DMS53 (cell line): ENCODE results near the gene TNNC2.
"Not testable (repeated sequence)": the region's sequence is repeated elsewhere in the genome, so short reads cannot be mapped to it uniquely, and the experiment has no call there.

Source experiments
- DNase-seq: peaks from one replicate; lab custom pipeline; 2025; lab: John Stamatoyannopoulos, UW

The TNNC2 gene

DNA sequence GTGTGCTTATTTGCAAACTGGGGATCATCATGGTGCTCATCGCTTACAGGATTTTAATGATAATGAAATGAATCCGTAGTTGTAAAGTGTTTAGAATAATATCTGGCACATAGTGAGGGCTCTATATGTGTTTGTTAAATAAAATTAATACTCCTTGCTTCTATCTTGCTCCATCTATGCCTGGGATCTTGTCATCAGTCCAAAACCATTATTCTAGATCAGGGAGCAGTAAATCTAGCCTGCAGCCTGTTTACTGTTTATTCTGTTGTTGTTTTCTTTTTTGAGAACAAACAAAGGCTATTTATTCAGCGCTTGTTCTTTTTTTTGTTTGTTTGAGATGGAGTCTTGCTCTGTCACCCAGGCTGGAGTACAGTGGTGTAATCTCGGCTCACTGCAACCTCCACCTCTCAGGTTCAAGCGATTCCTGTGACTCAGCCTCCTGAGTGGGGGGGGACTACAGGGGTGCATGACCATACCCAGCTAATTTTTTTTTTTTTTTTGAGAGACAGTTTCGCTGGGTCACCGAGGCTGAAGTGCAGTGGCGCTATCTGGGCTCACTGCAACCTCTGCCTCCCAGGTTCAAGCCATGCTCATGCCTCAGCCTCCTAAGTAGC, 22.0 kb upstream of the TNNC2 start:
- DNase-seq: no peak

DNA sequence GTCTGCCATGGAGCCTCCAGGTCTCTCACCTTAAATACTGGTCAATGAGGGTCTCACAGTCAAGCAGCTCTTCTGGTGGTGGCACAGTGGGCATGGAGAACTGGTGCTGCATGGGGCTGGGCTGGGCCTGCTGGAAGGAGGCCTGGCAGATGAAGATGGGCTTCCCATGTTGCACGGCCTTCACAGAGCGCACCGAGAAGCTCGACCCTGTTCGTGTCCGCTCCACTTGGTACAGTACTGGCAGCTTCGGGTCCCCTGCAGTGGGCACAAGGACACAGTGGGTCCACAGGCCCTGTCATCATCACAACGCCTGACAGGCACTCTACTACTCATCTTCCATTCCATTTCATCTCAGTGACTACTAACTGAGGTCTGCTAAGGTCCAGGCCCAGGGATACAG, 21.3 kb upstream of the TNNC2 start:
- no peak for DNase-seq

- no peak for DNase-seq
Measured at GRCh38 chr20:45845452-45845851, 18.3 kb upstream of the TNNC2 start.

DNA sequence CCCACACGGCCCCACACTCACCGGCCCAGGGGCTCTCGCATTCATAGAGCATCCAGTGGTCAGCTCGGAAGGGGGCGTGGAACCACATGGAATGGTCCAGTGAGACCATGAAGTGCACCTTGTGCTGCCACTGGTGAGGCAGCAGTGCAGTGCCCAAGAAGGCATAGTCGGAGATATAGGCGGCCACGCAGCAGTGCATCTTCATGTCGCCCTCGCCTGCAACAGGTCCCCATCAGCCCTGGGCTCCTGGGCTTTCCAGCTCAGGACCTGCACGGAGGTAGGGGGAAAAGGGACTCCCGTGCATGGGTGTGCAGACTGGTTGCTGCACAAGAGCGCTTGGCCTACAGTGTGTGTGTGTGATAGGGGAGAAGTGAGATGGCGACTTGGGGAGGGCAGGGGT, 16.4 kb upstream of the TNNC2 start:
- DNase-seq: no peak

- DNase-seq: no peak
Measured at GRCh38 chr20:45842169-45842812, 15.2 kb upstream of the TNNC2 start.

DNA sequence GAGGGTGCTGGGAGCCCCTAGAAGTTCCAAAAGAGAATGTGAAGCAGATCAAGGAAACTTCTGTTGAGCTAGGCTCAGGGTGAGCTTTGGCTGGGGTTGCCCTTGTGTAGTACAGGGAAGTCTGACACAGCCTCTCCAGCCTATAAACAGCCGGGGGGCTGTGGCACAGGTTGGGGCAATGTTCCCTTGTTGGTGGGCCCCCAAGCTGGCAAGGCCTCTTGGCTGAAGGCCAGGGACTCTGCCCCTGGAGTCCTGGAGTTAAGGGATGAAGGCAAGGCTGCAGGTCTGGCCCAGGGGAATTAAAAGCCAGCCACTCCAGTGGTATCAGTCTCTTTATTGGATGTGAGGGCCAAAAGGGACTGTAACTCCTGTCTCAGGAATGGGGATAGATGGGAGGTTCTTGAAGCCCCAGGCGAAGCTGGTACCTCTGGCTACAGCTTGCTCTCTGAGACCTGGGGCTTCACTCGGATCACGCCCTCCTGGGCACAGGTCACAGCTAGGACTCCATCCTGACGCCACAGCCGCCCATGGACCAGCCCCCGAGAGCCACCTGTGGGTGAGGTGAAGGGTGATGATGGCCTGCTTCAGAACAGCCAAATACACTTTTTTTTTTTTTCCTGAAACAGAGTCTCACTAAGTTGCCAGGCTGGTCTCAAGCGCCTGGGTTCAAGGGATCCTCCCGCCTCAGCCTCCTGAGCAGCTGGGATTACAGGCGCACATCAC, 14.5 kb upstream of the TNNC2 start:
- no peak for DNase-seq

GRCh38 chr20:45840700-45841198, 13.6 kb upstream of the TNNC2 start:
- DNase-seq: no peak

- no peak for DNase-seq
Measured at GRCh38 chr20:45836841-45837240, 9.7 kb upstream of the TNNC2 start.

DNA sequence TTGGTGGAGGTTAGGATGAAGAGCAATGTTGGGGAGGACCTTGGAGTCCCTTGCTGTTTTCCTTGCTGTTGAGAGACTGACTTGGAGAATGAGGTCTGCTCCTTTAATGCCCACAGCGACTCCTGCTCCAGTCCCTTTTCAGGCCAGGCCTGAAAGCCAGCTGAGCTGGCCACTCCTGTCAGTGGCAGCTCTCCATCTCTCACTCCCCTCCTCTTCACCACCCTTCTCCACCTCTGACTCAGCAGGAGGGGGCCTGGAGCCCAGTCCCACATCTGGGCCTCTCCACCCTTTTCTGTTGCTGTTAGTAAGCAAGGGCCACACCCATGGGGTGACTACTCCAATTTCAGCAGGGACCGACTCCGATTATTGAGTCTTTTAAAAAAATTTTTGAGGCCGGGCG, 8.7 kb upstream of the TNNC2 start:
- no peak for DNase-seq

DNA sequence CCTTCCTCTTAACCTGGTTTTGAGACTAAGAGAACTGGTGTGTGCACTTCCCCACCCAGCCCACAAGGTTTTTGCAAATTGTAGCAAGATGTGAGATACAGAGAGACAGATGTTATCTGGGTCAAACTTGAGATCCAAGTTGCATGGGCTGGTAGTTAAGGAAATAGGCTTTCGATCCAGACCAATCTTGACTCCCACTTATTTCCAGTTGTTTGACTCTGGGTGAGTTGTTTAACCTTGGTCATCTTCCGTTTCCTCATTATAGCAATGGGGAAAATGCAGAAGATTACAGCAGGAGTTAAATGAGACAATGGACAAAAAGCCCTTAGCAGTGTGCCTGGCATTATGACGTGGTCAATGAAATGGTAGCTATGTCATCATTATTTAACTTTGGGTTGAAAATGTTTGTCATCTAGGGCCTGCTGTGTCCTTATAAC, 8.2 kb upstream of the TNNC2 start:
- no peak for DNase-seq

DNA sequence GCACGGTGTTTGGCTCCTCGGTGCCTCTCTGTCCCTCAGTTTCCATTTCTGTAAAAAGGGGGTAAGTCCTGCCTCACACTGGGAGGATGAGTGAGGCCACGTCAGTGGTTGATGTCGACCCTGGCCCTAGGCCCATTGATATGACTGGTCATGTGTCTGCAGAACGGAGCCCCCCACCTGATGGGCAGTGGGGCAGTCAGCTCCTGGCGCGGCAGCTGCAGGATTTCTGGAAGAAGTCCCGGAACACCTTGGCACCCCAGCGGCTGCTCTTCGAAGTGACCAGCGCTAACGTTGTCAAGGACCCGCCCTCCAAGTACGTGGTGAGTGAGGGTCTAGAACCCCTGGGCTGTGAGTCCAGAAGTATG, 7.7 kb upstream of the TNNC2 start:
- DNase-seq: no peak

GRCh38 chr20:45833883-45834796, 7.0 kb upstream of the TNNC2 start:
- DNase-seq: peak; percentile 83

- DNase-seq: peak; percentile 90
Measured at GRCh38 chr20:45833030-45833882, 6.1 kb upstream of the TNNC2 start, which contains the start of gene SNX21. SNX21 (plus strand) TSS chr20:45833799; CDS start chr20:45833920, 121 bp downstream.

GRCh38 chr20:45832619-45833018, 5.5 kb upstream of the TNNC2 start:
- no peak for DNase-seq

DNA sequence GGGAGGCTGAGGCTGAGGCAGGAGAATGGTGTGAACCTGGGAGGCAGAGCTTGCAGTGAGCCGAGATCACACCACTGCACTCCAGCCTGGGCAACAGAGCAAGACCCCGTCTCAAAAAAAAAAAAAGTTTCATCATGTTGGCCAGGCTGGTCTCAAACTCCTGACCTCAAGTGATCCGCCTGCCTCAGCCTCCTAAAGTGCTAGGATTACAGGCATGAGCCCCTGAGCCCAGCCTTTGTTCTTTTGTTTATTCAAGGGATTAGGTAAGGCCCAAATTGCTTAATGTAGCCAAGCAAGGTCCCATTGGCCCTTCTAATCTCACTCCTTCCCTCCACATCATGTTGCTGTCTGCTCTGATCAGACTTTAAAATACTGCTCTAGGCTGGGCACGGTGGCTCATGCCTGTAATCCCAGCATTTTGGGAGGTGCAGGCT, 2.6 kb upstream of the TNNC2 start:
- not testable (repeated sequence) for DNase-seq

DNA sequence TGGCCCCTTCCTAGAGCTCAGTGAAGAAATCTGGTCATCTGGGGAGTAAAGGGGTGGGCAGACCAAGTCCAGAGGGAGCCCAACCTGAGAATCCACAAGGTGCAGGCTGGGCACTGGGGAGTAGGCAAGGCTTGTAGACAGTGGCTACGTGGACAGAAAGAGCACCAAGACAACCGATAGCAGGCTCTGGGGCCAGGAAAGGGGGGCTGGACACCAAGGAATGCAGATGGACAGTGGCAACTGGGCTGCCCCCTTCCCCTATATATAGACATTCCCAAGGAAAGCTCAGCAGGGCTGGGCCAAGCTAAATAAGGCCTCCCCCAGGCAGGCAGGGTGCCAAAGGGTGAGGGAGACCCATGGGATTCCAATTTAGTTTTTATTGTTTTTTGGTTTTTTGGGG, 1.5 kb upstream of the TNNC2 start:
- DNase-seq: no peak

DNA sequence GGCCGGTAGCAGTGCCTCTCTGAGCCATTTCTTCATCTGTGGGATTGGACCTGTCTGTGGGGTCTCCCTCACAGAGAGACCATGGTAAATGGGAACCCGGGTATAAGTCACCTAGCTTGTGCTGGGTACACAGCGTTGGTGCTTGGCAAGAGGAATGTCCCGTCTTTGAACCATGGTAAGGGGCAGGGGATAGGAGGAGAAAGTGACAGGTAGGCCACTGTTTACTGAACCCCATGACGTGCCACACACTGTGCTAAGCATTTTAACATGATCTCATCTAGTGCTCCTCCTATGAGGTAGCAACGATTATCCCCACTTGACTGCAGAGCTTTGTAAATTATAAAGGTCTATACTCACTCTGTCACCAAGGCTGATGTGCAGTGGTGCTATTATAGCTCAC, 600 bp upstream of the TNNC2 start:
- no peak for DNase-seq

- no peak for DNase-seq
Measured at GRCh38 chr20:45826381-45827019, 612 bp downstream of the TNNC2 start.

DNA sequence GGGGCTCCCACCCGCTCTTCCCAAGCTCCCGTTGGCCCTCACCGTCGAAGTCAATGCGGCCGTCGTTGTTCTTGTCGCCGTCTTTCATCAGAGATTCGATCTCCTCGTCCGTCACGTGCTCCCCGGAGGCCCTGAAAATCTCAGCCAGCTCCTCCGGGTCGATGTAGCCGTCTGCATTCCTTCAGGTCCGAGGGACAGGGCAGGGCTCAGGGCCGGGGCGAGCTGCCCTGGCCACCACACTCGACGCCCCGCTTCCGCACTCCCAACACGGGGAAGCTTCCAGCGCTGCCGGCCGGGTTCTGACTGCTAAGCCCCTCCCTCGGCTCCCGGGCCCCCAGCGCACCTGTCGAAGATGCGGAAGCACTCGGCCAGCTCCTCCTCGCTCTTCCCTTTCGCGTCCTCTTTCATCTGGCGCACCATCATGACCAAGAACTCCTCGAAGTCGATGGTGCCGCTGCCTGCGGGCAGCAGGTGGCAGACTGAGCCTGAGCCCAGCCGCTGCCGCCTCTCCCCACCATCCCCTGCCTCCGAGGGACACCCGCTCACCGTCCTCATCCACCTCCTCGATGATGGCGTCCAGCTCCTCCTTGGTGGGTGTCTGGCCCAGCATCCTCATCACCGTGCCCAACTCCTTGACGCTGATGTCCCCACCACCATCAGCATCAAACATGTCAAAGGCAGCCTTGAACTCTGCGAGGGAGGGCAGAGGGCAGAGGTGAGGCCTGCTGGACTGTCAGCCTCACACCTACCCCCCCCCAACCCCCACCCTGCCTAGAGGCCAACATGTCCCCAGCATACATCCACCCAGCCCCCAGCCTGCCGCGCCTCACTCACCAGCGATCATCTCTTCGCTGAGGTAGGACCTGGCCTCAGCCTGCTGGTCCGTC, 2.9 kb downstream of the TNNC2 start:
- peak; percentile 94 for DNase-seq

DNA sequence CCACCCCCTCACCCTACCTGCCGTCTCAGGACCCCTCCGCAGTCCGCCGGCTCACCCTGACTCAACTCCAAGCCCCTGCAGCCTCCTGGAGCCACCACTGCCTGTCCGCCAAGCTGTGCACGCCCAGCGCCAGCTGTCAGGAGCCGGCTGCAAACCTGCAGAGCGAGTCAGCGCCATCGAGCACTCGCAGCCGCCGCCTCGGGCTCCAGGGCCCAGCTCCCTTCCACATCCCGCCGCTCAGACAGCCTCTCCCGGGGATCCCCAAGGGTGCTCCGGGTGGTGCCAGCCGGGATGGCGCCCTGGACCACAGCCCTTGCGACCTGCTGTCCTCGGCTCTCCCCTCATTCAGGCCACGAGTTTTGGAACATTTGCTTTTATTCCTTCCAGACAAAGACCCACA, 4.3 kb downstream of the TNNC2 start:
- DNase-seq: peak; percentile 89
